Endothelial cell of umbilical vein (primary cell): ENCODE results near the gene ERI2. TPM values are rescaled to one million over a fixed set of nuclear protein-coding genes. Genes with fewer than 3 reads are reported as not detected.

ENCODE experiments used
- BruUV-seq: library from RNA; stranded (reverse); fragments of 400-500 nt; replicated peaks from 2 replicates; lab custom pipeline; 2021; lab: Mats Ljungman, UMichigan
- CTCF ChIA-PET: fragments of 300-600, 350-600 bp; sonication (Branson Sonifier 250); formaldehyde crosslinking; loops from one replicate; lab custom pipeline; 2021; ENCODE audit warnings: antibody characterized with exemption, inconsistent platforms; lab: Charles Lee
- POLR2A ChIA-PET: fragments of 300-600, 350-600 bp; sonication (Branson Sonifier 250); formaldehyde crosslinking; loops from one replicate; lab custom pipeline; 2021; ENCODE audit warnings: antibody characterized with exemption, inconsistent platforms; lab: Charles Lee
- DNase-seq: peaks from one replicate; pipeline ENCODE4 v3.0.0-alpha.2; 2011; ENCODE audit warnings: low read depth, low spot score
- FAIRE-seq: peaks from 2 replicates; lab custom pipeline; 2011; peaks lifted over from hg19 to GRCh38; lab: Jason Lieb, UNC
- H2AFZ ChIP-seq: 2 replicates; pipeline ENCODE4 v1.6.0; 2012; ENCODE audit warnings: low read depth, low read length, control low read depth, inconsistent platforms
- H3K27ac ChIP-seq: 2 replicates; pipeline ENCODE4 v1.5.1; 2011; ENCODE audit warnings: low read depth, mild to moderate bottlenecking, control low read depth, low read length, moderate library complexity; ENCODE audit not compliant: insufficient read depth
- H3K27me3 ChIP-seq, 2 experiments: 2 replicates each; pipeline versions ENCODE4 v1.6.0 to v1.6.1; 2011; ENCODE audit warnings: low read length in 2 of 2, mixed read lengths in 1 of 2; ENCODE audit not compliant: control insufficient read depth in 2 of 2, insufficient read depth in 2 of 2
- H3K36me3 ChIP-seq, 2 experiments: 2 replicates in 1 of 2; 3 replicates in 1 of 2; pipeline ENCODE4 v1.5.1; 2011; ENCODE audit warnings: low read length in 2 of 2, mild to moderate bottlenecking in 1 of 2, moderate library complexity in 1 of 2; ENCODE audit not compliant: control insufficient read depth in 2 of 2, insufficient read depth in 2 of 2; ENCODE audit errors: extremely low read depth in 1 of 2
- H3K4me1 ChIP-seq: 3 replicates; pipeline ENCODE4 v1.5.1; 2011; ENCODE audit warnings: mild to moderate bottlenecking, low read length; ENCODE audit not compliant: control insufficient read depth, insufficient read depth; ENCODE audit errors: extremely low read depth
- H3K4me2 ChIP-seq: 2 replicates; pipeline ENCODE4 v1.6.1; 2011; ENCODE audit warnings: low read length, control low read depth, mixed read lengths; ENCODE audit not compliant: insufficient read depth
- H3K4me3 ChIP-seq, 3 experiments: fragments of 200-600 bp in 1 of 3; sonication (generic), shearing (Covaris generic) in 1 of 3; replicated peaks in 1 of 3; 2 replicates each; pipeline ENCODE4 v1.5.1; 2011 to 2016; ENCODE audit warnings: control low read depth in 3 of 3, low read length in 3 of 3, mild to moderate bottlenecking in 2 of 3, inconsistent platforms in 1 of 3, low read depth in 1 of 3, moderate library complexity in 1 of 3; ENCODE audit not compliant: insufficient read depth in 1 of 3
- H3K79me2 ChIP-seq: 2 replicates; pipeline ENCODE4 v1.6.0; 2012; ENCODE audit warnings: low read length, inconsistent platforms; ENCODE audit not compliant: control insufficient read depth, insufficient read depth
- H3K9ac ChIP-seq: replicated peaks from 2 replicates; pipeline ENCODE3; 2011; ENCODE audit warnings: low read length, control low read depth; ENCODE audit not compliant: insufficient read depth; ENCODE audit errors: extremely low read depth
- H3K9me1 ChIP-seq: replicated peaks from 3 replicates; pipeline ENCODE4 v1.6.0; 2011; ENCODE audit warnings: mild to moderate bottlenecking, low read length; ENCODE audit not compliant: control insufficient read depth, insufficient read depth; ENCODE audit errors: extremely low read depth
- H3K9me3 ChIP-seq: replicated peaks from 2 replicates; pipeline ENCODE4 v1.5.1; 2012; ENCODE audit warnings: low read length, inconsistent platforms; ENCODE audit not compliant: control insufficient read depth, insufficient read depth
- H4K20me1 ChIP-seq: replicated peaks from 2 replicates; pipeline ENCODE3; 2011; ENCODE audit warnings: mild to moderate bottlenecking, low read length; ENCODE audit not compliant: control insufficient read depth, insufficient read depth; ENCODE audit errors: extremely low read depth
- CTCF ChIP-seq, 2 donors: IDR thresholded peaks; 1 replicate in 1 of 2; 2 replicates in 1 of 2; pipeline ENCODE4 v1.5.1; 2011; ENCODE audit warnings: low read length in 2 of 2, mild to moderate bottlenecking in 2 of 2, moderate library complexity in 2 of 2, control low read depth in 1 of 2, inconsistent platforms in 1 of 2, low read depth in 1 of 2; ENCODE audit not compliant: insufficient read depth in 1 of 2; ENCODE audit errors: extremely low read depth in 1 of 2
- EZH2 ChIP-seq: IDR thresholded peaks from 2 replicates; pipeline ENCODE4 v1.6.1; 2012; ENCODE audit warnings: borderline replicate concordance, low read depth, mild to moderate bottlenecking, moderate library complexity, low read length, inconsistent platforms; ENCODE audit not compliant: severe bottlenecking
- FOS ChIP-seq: IDR thresholded peaks from 2 replicates; pipeline ENCODE4 v1.6.1; 2011; ENCODE audit warnings: mild to moderate bottlenecking, low read length, moderate library complexity, borderline replicate concordance; ENCODE audit not compliant: insufficient read depth
- GATA2 ChIP-seq: IDR thresholded peaks from 2 replicates; pipeline ENCODE4 v1.7.0; 2011; ENCODE audit warnings: low read depth, mild to moderate bottlenecking, moderate library complexity, mixed read lengths, low read length; ENCODE audit not compliant: insufficient read length, insufficient read depth
- JUN ChIP-seq: IDR thresholded peaks from 2 replicates; pipeline ENCODE4 v1.6.1; 2011; ENCODE audit warnings: borderline replicate concordance, low read depth; ENCODE audit not compliant: insufficient read length, insufficient read depth
- MAX ChIP-seq: IDR thresholded peaks from 2 replicates; pipeline ENCODE4 v1.6.1; 2011; ENCODE audit not compliant: insufficient read depth, insufficient read length
- MYC ChIP-seq: IDR thresholded peaks from one replicate; pipeline ENCODE4 v1.6.1; 2011; ENCODE audit warnings: mild to moderate bottlenecking, low read depth, low read length
- POLR2A ChIP-seq: IDR thresholded peaks from 2 replicates; pipeline ENCODE4 v1.6.1; 2012; ENCODE audit warnings: low read depth, mild to moderate bottlenecking, control low read depth, low read length
- POLR2AphosphoS5 ChIP-seq: IDR thresholded peaks from 2 replicates; pipeline ENCODE4 v1.6.1; 2012; ENCODE audit warnings: low read depth, mild to moderate bottlenecking, control low read depth, low read length, moderate library complexity; ENCODE audit not compliant: insufficient read depth
- dilution Hi-C: fragments of 300-500 bp; cut with MboI; formaldehyde crosslinking; loops from one replicate; pipeline ENCODE4 v1.15.0; 2019; ENCODE audit warnings: low sequenced_read_pairs; ENCODE audit not compliant: extremely low pct_ligation_motif_present
- intact Hi-C: fragments of 100-400 bp; cut with micrococcal nuclease; formaldehyde crosslinking; loops from one replicate; pipeline ENCODE4 v1.10.0; 2022
- polyA plus RNA-seq, 4 experiments: library from polyadenylated mRNA; depleted of rRNA in 3 of 4; stranded (reverse) in 3 of 4; unstranded in 1 of 4; fragments of >200 nt; gene quantifications; 2 replicates each; pipeline versions ENCODE4 v1.2.1 to v1.2.3, GENCODE V29; 2011 to 2012; ENCODE audit warnings: missing spikeins in 1 of 4
- total RNA-seq: library from RNA; stranded (reverse); gene quantifications from 2 replicates; pipeline ENCODE4 v1.2.3, GENCODE V29; 2021

ERI2 gene
- total and polyA plus RNA-seq, 2 donors (not counting 3 experiments of a cell fraction or from before 2014, with no cell fraction given), result 6.6 to 8.9 TPM

GRCh38 chr16:20846551-20846950 lies 40.3 kb upstream of the ERI2 start:
- ChIA-PET CTCF (interaction anchor here (0.8 to 2.6 kb wide), 4 partner anchors 47 to 454 kb away, joined by 3 to 12 read pairs (median 4); no protein-coding TSS in a partner anchor), POLR2A (no interaction called here)
- BruUV-seq, result no TSS peak
- H3K79me2 ChIP-seq, result no peaks in the 10 kb centered on the region
- intact Hi-C loops, result no loop called here
- TF ChIP-seq GATA2 (no peak), POLR2AphosphoS5 (no peak), MYC (no peak), CTCF (IDR thresholded peaks at IDR 0.05; ENCODE audit: extremely low read depth in 1 of 2, insufficient read depth in 1 of 2, low read depth in 1 of 2, low read length in 2 of 2) (no peak), MAX (no peak), POLR2A (no peak), EZH2 (no peak), JUN (no peak), FOS (no peak)
- H2AFZ ChIP-seq, result no peak overlapping the region
- no peak overlapping the region for H3K9ac ChIP-seq
- H3K9me1 ChIP-seq, result no peaks in the 10 kb centered on the region
- no peaks in the 10 kb centered on the region for H3K9me3 ChIP-seq
- H3K4me1 ChIP-seq, result peaks cover 17% of the 10 kb centered on the region
- peaks cover 0 to 6% of the 10 kb centered on the region in 2 experiments for H3K36me3 ChIP-seq
- no peak overlapping the region for H3K4me2 ChIP-seq
- no peak overlapping the region for H3K27ac ChIP-seq
- H4K20me1 ChIP-seq, result no peaks in the 10 kb centered on the region
- H3K27me3 ChIP-seq, result no peaks in the 10 kb centered on the region
- DNase-seq (no peak), FAIRE-seq (no peak)
- dilution Hi-C loops, result no loop called here
- H3K4me3 ChIP-seq, result no peak overlapping the region
